GM12891 (cell line): ENCODE data around the gene APMAP.

ENCODE experiments used
- POLR2A ChIP-seq: IDR thresholded peaks from 2 replicates; pipeline ENCODE4 v1.6.1; 2011; ENCODE audit warnings: low read depth, low read length, control low read depth
- POLR2AphosphoS5 ChIP-seq: IDR thresholded peaks from 2 replicates; pipeline ENCODE4 v1.6.1; 2011; ENCODE audit warnings: low read depth, low read length, control low read depth
- TAF1 ChIP-seq: IDR thresholded peaks from 2 replicates; pipeline ENCODE4 v1.6.1; 2011; ENCODE audit warnings: low read depth, low read length, control low read depth

DNA sequence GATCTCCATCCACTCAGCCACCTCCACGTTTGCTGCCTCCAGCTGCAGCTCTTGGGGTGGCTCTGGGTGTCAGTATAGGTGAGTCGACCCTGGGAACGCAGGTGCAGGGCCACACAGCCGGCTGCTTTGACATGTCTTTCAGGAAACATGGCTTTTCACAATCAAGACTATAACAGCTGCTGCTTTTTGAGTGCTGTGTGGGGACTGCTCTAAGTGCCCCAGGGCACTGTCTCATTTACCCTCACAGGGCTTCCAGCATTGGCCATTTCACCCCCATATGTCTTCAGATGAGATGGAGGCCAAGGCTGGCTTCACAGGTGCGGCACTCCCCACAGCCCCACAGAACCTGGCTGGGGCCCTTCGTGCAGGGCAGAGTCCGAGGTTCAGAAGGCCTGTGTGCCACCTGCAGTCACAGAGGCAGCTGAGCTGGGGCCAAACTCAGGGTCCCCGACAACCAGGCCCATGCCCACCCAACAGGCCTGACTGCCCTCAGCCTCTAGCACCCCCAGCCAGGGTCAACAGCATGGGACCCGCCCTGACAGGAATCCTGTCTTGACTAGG lies 58.4 kb downstream of the APMAP start:
- TF ChIP-seq POLR2A (no peak), TAF1 (no peak), POLR2AphosphoS5 (no peak)
